ENCODE measurements around the gene CHD3.
"Not testable (repeated sequence)": the region's sequence is repeated elsewhere in the genome, so short reads cannot be mapped to it uniquely, and the experiment has no call there.

The CHD3 gene

GRCh38 chr17:7849751-7850504 lies 38.7 kb upstream of the CHD3 start:
- no peak for DNase-seq (ENCODE audit: low spot score)

- DNase-seq (ENCODE audit: low spot score) = no peak
Measured at GRCh38 chr17:7850701-7851437, 37.7 kb upstream of the CHD3 start.

GRCh38 chr17:7851438-7852261 lies 36.9 kb upstream of the CHD3 start:
- DNase-seq (ENCODE audit: low spot score) = peak; percentile 96

GRCh38 chr17:7852262-7852670 lies 36.3 kb upstream of the CHD3 start:
- no peak for DNase-seq (ENCODE audit: low spot score)

GRCh38 chr17:7852919-7853690 lies 35.5 kb upstream of the CHD3 start:
- no peak for DNase-seq (ENCODE audit: low spot score)

- no peak for DNase-seq (ENCODE audit: low spot score)
Measured at GRCh38 chr17:7853691-7854038, 34.9 kb upstream of the CHD3 start.

- DNase-seq (ENCODE audit: low spot score) = no peak
Measured at GRCh38 chr17:7854078-7854777, 34.4 kb upstream of the CHD3 start.

GRCh38 chr17:7854851-7855659 lies 33.5 kb upstream of the CHD3 start, which contains the start of gene TMEM88:
TMEM88 (plus strand) TSS chr17:7855066; CDS start chr17:7855075, 9 bp downstream.
- DNase-seq (ENCODE audit: low spot score) = no peak

GRCh38 chr17:7855660-7856010 lies 33.0 kb upstream of the CHD3 start:
- no peak for DNase-seq (ENCODE audit: low spot score)

- DNase-seq (ENCODE audit: low spot score) = peak; percentile 34
Measured at GRCh38 chr17:7856011-7856810, 32.4 kb upstream of the CHD3 start.

- DNase-seq (ENCODE audit: low spot score) = peak; percentile 94
Measured at GRCh38 chr17:7856811-7857712, 31.5 kb upstream of the CHD3 start, which contains the start of gene NAA38. NAA38 (minus strand) TSS chr17:7857559; CDS start chr17:7857463, 96 bp downstream.

- peak; percentile 96 for DNase-seq (ENCODE audit: low spot score)
Measured at GRCh38 chr17:7857713-7858521, 30.7 kb upstream of the CHD3 start, which contains the start of gene CYB5D1. CYB5D1 (plus strand) TSS chr17:7858003; CDS start chr17:7858135, 132 bp downstream.

GRCh38 chr17:7858522-7858810 lies 30.1 kb upstream of the CHD3 start:
- DNase-seq (ENCODE audit: low spot score) = peak; percentile 51

GRCh38 chr17:7859028-7859427 lies 29.6 kb upstream of the CHD3 start:
- no peak for DNase-seq (ENCODE audit: low spot score)

- peak; percentile 79 for DNase-seq (ENCODE audit: low spot score)
Measured at GRCh38 chr17:7862692-7863437, 25.7 kb upstream of the CHD3 start.

GRCh38 chr17:7864384-7864783 lies 24.2 kb upstream of the CHD3 start:
- not testable (repeated sequence) for DNase-seq (ENCODE audit: low spot score)
